ENCODE data around the gene SF3A2.

The SF3A2 gene

DNA sequence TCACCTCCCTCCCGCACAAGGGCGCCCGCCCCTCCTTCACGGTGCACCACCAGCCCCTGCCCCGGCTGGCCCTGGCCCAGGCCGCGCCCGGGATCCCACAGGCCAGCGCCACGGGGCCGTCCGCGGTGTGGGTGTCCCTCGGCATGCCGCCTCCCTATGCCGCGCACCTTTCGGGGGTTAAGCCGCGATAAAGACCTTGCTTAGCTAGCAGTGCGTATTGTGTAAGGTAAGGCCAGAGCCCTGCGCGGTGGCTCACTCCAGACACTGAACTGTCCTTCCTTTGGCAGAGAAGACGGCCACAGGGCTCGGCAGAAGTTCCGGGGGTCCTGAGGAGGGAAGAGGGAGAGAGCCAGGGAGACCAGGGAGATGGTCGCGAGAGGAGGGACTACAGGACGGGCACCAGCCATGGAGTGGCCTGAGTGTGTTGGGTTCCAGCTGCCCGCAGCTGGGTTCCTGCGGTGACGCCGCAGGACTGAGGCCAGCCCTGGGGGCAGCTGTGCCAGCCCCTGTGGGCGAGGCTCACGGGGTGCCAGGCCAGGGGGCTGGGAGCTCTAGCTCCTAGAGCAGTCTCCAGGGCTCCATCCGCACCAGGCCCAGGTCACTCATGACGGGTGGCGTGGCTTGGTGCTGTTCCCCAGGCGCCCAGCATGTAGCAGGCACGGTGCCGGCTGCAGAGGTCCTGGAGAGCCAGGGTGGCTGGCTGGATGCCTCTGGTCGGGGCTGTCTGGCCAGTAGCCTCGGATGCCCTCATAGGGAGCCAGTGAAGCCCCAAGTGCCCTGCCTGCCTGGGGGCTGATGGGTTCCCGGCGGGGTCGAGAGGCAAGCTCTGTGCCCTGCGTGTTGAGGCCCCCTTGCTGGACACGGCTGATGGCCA lies 8.2 kb upstream of the SF3A2 start:
- no peak for DNase-seq (ENCODE audit: extremely low read depth, low read depth)
- no peak for TF ChIP-seq CTCF (IDR thresholded peaks at IDR 0.05; ENCODE audit: low read depth, low read length)

- TF ChIP-seq CTCF (IDR thresholded peaks at IDR 0.05; ENCODE audit: low read depth, low read length): no peak
- no peak for DNase-seq (ENCODE audit: extremely low read depth, low read depth)
These were observed 7.3 kb upstream of the SF3A2 start for GRCh38 chr19:2229103-2230032.

DNA sequence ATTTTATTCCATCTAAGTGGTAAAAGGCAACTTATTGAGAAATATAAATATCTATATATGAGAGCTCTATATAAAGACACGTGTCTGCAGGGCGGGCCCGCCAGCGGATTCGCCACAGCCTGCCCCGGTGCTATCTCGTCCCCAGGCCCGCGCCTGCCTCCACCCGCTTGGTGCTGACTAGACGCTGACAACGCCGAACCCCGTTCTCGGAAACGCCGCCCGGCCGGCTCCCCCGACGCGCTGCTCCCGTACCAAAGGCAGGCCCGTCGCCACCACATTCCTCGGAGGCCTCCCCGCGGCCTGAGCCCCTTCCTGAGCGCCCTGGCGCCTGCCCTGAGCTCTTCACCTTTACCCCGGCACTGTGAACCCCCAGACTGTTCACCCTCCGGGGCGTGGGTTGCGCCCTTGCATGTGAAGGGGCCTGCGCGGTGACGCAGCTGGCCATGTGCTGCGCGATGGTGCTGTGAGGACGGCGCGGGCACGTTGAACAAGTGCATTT lies 6.5 kb upstream of the SF3A2 start:
- no peak for TF ChIP-seq CTCF (IDR thresholded peaks at IDR 0.05; ENCODE audit: low read depth, low read length)
- no peak for DNase-seq (ENCODE audit: extremely low read depth, low read depth)

DNA sequence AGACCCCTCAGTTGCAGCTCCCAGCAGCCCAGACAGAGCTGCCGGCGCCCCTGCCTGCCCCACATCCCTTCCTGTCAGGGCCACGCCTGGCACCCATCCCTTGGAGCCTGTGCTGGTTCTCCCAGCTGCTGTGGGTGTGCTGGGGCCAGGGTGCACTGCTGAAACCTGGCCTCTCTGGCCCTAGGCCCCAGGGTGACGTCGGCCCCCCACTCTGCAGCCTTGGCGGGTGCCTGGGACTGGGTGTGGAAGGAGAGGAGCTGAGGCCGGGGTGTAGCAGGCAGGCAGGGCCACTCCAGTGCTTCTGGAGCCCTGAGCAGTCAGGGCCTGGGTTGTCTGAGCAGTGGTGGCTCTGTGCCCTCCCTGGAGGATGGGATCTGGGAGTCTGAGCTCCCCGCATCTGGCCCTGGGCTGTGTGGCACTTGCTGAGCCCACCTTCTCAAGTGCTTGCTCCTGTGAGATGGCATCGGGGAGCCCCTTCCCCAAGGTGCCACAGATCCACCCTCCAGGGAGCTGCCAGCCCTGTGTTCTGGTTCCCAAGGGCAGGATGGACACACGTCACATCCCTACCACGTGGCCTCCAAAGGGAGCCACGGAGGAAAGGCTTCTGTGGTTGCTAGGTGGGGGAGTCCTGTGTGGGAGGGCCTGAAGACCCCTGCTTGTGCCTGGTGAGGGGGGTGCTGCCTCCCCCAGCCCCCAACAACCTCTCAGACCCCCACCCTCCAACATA lies 5.7 kb upstream of the SF3A2 start:
- TF ChIP-seq CTCF (IDR thresholded peaks at IDR 0.05; ENCODE audit: low read depth, low read length): no peak
- DNase-seq (ENCODE audit: extremely low read depth, low read depth): no peak

DNA sequence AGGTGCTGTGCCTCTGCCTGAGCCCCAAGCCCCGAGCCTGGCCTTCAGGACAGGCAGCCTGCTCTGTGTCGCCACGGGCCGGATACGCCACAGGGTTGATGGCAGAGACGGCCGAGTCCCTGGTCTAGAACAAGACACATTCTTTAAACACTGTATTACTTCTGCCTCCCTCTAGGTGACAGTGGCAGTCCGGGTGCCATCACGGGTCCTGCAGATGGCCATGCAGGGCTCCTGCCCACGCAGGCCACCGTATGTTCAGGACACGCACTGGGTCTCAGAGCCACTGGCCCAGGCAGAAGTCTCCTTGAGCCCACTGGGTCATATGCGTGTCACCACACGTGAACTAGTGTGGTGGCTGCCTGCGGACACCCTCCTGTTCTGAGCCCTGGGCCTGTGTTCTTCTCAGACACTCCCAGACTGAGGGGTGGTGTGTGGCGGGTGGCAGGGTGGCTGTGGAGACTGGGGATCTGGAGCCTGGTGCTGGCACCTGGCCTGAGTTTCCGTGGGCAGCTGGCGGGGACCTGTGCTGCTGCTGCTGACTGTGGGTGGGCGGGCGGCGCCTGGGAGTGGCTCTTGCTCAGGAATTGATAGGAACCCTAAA lies 4.9 kb upstream of the SF3A2 start:
- TF ChIP-seq CTCF (IDR thresholded peaks at IDR 0.05; ENCODE audit: low read depth, low read length): no peak
- no peak for DNase-seq (ENCODE audit: extremely low read depth, low read depth)

DNA sequence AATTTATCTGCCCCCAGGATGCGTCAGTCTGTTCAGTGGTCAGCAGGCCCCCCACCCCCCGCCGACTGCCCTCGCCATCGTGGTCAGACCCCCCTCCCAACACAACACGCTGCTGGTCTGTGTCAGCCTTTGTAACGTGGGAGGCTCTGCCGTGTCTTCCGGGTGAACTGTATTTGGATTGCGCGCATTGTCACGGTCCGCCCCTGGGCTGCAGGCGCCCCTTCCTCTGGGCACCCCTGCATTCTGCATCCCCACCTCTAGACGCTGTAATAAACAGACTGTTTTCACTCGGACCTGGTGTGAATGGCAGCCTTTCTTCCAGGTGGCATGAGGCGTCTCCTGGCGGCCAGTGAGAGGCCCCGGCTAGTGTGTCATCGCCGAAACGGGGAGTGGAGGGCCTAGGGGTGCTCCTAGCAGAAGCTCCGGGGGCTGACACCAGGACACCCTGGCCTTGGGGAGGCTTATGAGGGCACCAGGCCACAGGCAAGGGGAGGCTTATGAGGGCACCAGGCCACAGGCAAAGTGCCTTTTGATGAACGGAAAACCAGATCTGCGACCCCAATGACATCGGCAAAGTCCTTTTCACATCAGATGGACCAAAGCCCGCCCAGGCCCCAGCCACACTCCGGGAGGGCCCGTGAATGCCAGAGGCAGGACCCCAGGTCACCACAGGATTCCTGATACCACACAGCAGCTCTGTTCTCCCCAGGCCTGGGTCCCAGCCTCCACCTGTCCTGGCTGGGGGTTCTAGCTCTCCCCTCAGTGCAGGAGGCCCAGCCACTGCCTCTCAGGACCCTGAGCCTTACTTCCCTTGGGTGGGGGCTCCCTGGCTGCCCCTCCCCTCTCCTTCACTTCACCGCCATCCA lies 4.1 kb upstream of the SF3A2 start:
- DNase-seq (ENCODE audit: extremely low read depth, low read depth): no peak
- TF ChIP-seq CTCF (IDR thresholded peaks at IDR 0.05; ENCODE audit: low read depth, low read length): no peak

All from AG09319 (cell line).